LoVo (cell line): ENCODE measurements around the gene ADGRD1.

ENCODE experiments used
- DNase-seq: peaks from one replicate; pipeline ENCODE4 v3.0.0-alpha.2; 2016; ENCODE audit warnings: low spot score

ADGRD1 gene

GRCh38 chr12:131072451-131073230 lies 118.9 kb downstream of the ADGRD1 start:
- no peak for DNase-seq

DNA sequence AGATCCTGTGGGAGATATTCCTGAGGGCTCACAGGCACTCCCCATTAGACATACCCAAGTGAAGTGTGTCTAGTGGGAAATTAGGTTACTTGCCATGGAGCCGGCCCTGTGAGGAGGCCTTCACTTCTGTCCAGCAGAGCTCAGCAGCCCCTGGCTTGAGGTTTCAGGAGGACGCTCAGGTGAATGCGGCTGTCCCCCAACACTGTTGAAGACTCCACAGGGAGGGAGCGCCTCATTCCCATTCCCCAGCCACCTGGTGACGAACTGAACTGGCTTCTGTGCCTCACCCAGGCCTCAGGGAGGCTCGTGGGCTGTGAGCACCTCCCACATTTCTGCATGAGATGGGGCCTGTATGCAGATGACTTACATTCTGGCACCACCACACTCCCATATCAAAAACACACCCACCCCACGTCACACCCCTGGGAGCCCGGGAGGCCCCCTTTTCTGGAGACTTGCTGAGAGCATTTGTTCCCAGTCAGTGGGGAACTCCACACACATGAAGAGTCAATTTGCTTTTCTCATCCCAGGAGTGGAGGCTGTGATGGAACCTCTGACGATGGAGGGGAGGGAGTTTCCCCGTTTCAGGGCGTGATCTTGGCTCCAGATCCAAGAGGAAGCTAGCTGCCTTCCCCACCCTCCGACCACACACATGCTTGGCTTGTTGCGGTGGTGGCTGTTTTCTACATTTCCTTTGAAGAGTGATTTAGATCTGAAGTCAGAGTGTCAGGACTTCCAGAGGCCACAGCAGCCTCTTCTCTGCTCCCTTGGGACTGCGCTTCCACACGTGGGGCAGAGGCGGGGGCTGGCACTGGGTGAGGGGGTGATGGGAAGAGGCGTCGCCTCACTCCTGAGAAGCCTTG lies 120.7 kb downstream of the ADGRD1 start:
- DNase-seq = no peak

DNA sequence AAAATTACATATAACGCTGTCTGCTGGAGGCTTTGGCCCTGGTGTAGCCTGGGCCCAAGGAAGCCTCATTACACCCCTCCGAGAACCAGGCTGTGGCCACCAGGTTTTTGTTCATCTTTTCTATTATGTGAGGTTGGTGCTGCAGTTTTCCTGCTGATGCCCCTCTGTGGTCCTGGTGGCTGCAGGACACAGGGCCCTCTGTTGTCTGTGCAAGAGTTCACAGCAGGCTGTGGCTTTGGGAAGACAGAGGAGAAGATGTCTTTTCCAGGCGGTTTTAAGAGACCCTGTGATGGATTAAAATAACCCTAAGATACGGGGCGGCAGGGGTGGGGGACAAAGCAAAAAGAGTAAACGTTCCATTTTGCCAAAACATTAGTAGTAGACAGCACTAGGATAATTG lies 121.5 kb downstream of the ADGRD1 start:
- no peak for DNase-seq

DNA sequence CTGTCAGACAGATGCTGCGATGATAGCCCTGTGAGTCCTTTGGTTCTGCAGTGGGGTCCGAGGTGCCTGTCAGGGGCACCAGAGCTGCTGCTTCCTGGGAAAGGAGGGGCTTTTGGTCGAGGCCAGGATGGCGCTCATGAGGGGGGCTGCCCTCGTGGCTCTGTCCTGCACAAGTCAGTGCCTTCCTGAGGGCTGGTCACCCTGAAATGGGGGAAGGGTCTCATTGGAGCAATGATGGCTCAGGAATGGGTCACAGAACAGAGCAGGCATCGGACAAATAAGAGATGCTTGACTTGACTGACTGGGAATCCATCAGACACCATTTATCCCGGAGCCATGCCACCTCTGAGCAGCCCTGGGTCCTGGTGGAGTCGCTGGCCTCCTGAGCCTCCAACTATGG lies 121.9 kb downstream of the ADGRD1 start:
- no peak for DNase-seq

DNA sequence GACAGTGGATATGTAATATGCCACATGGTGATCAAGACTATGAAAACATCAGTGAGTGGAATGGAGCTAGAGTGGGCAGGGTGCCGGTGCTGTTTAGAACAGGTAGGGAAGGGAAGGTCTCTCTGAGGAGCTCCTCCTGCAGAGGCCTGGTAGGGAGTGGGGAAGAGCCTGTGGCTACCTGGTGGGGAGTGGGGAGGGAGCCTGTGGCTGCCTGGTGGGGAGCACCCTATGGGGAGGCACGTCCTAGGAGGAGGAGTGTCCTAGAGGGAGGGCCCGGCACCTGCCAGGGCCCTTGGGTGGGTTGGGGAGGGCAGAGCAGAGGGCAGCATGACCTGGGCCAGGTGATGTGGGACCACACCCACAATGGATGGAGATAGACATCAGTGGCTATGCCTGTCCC lies 122.6 kb downstream of the ADGRD1 start:
- DNase-seq = no peak

DNA sequence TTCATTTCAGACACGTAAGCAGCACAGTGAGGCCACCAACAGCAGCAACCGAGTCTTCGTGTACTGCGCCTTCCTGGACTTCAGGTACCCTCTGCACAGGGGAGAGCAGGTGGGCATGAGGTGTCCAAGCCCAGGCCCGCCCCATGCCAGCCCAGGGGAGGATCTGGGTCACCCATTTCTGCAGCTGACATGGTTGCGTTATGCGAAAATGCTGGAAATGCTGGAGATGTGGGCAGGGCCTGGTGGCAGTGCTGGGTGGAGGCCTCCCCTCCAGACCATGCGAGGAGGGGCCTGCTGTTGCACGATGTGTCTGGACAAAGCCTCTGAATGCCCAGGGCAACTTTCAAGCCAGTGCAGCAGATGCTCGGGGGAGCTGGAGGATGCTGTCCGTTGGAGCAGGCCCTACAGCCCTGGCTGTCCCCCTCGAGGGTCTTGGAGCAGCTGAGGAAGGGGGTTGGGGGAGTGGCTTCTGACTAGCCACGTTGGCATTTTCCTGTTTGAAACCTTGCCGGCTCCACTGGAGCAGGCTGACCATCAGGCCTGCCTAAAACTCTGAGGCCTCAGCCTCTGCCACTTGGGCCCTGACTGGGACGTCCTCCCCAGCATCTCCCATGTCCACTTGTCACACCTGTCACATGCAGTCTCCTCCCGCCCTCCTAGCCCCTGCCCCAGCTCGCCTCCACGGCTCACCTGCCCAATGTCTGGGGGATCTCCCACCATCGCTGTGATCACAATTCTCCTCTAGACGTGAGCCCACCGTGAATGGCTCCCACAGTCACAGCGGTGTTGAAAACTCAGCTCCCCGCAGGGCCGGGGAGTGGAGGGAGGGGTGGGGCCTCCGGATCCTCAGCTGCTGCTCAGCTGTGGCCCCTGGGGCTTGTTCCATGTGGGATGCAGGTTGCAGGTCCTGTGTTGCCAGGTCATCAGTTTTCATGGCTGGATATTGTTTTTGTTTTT lies 123.4 kb downstream of the ADGRD1 start:
- DNase-seq = no peak

DNA sequence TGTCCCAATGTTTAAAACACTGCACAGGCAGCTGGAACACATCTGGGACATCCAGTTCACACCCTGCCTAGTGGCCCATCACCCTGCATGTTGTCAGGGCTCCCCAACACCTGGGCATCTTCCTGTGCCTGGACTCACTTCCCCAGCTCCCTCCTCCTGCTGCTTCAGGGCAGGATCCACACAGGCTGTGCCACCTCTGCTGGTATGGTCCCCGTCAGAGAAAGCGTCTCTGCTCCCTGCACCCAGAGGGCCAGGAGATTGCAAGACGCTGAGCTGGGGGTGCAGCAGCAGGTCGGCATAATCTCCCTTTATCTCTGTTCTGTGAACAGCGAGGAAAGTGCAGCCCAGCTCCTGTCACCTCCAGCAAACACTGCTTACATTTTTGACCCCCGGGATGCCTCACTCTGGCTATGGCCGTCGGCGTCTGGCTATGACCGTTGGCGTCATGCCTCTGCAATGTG lies 124.3 kb downstream of the ADGRD1 start:
- DNase-seq = no peak

GRCh38 chr12:131082290-131083194 lies 128.8 kb downstream of the ADGRD1 start:
- DNase-seq = no peak

- no peak for DNase-seq
Measured at GRCh38 chr12:131084341-131085011, 130.8 kb downstream of the ADGRD1 start.

- DNase-seq = no peak
Measured at GRCh38 chr12:131085125-131085815, 131.6 kb downstream of the ADGRD1 start.

DNA sequence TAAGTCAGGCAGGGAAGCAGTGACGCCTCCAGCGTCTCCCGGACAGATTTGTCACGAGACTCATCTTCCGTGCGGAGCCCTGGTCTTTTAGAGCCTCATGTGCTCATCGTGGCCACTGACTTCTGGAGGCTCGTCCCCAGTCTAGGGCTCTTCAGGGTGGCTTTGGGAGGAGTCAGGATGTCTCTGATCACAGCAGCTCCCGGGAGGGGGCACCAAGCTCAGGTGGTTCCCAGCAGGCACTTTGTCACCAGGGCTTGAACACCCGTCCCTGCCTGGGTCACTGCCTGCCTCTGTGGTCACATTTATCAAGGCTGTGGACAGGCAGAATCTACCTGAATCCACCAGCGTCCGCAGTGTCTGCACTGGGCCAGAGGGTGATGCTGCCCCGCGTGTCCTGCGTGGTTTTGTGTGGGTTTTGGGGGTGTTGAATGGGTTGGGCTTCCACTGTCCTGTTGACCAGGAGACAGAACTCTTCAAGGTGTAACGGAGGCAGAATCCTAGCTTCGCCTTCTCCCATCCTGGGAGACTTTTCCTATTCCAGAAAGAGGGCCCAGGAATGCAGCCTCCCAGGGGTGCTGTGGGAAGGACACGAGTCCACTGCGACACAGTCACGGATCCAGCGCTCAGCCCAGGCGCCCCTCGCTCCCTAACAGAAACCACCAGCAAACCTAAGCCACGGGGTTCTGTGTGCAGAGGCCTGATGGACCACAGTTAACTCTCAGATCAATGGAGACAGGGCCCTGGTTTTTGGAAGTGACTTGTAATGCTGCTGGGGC lies 132.3 kb downstream of the ADGRD1 start:
- DNase-seq = no peak

- DNase-seq = no peak
Measured at GRCh38 chr12:131087302-131087818, 133.7 kb downstream of the ADGRD1 start.

DNA sequence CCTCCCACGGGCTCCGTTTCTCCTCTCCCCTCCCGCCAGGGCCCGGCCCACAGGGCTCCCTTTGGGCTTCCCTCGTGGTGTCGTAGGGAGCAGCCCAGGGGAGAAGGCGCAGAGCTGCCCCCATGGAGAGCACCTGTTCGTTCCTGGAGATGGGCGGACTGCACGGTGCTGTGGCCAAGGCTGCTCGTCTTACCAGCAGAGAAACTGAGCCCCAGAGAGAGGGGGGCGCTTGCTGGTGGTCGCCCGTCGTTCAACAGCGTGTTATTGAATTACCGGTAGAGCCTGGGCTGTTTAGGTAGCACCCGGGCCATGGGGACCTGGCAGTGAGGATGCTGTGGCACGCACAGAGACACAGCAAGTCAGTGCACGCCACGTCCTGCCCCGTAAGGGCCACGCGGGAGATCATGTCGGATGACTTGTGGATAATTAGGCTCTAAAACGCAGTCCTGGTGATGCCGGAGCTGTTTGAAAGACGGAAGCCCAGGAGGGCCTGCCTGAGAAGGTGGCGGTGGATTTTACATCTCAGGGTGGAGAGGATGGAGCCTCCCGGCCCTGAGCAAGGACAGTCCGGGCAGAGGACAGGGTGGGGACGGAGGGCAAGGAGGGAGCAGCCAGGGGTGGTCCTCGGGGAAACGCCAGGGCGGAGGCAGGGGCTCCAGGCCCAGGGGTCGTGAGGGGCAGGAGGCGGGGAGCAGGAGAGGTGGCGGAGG lies 134.4 kb downstream of the ADGRD1 start:
- no peak for DNase-seq

DNA sequence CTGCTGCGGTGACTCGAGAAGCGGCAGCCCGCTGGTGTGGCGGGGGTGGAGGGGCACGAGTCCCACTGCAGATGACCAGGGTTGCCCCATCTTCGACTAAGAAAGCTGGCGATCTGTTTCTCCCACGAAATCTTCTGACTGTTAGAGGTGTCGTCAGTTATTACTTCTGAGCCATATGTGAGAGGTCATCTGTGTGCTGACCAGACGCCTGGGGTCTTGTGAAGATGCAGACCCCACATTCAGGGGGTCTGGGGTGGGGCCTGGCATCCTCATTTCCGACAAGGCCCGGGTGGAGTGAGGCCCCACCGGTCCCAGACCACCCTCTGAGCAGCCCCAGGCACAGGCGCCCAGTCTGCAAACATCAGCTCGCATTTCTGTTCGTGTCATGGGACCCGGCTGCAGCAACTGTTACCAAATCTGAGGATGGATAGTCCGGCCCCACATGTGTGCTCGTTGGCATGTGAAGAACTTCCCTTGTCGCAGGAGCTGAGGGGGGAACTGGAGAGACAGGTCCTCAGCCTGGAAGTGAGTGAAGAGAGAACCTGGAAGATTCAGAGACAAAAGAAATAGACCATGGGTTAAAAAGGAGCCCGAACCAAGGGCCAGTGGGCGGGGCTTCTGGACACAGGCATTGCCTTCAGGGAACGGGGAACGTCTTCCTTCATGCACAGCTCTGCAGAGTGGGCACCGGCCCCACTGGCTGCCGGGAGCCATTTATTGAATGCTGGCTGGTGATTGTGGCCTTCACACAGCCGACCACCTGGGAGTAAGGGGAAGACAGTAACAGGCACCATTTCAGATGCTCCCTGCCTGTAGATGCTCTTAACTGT lies 135.2 kb downstream of the ADGRD1 start:
- DNase-seq = no peak

DNA sequence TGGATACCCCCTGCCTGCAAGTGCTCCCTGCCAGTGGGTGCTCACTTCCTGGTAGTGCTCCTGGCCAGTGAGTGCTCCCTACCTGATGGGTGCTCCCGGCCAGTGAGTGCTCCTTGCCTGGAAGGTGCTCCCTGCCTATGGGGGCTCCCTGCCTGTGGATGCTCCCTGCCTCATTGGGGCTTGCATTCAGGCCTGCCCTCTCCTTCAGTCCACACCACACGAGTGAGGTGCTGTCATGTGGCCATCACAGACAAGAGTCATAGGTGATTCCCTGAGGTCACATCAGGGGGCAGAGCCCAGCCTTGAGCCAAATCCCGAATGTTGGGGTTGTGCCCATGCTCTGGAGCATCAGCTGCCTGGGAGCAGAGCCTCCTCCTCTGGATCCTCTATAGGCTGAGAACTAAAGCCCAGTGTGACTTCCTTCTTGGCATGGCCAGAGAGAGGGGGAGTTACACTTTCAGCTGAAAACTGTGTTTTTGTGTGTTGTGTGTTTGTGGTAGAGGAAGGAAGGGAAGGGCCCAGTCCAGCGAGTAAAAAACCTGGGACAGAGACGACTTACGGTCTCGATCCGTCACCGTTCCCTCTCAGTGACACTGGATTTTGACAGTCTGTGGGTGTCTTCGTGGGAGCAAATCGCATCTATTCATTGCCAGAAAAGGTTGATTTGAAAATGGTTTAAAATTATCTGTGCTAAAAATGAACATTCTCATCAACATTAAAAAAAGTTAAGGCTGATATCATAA lies 136.0 kb downstream of the ADGRD1 start:
- no peak for DNase-seq
